ENCODE measurements around the gene LRRN4CL.
"Not testable (repeated sequence)": the region's sequence is repeated elsewhere in the genome, so short reads cannot be mapped to it uniquely, and the experiment has no call there.

Gene LRRN4CL

DNA sequence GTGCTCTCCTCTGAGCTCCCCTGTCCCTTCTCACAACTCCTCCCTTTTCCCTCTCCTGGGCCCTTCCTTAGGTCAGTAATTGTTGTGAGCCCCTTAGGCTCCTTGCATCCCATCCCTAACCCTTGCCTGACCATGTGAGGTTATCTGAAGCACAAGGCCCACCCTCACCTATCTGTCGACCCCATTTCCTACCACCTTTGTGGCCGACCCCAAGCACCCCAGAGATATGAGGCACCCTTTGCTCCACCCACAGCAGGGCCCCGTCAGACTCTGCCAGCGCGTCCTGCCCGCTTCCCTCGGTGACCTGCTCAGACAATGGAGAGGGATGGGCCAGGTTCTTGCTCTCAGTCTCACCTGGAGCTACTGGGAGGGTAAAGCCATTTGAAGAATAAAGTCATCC, 19.5 kb upstream of the LRRN4CL start:
- no peak for TF ChIP-seq CTCF (IDR thresholded peaks at IDR 0.05; ENCODE audit: low read depth, low read length)
- no peak for DNase-seq (ENCODE audit: extremely low read depth, low read depth)

GRCh38 chr11:62708392-62708791, 19.1 kb upstream of the LRRN4CL start:
- TF ChIP-seq CTCF (IDR thresholded peaks at IDR 0.05; ENCODE audit: low read depth, low read length): no peak
- DNase-seq (ENCODE audit: extremely low read depth, low read depth): no peak

GRCh38 chr11:62707277-62707861, 18.0 kb upstream of the LRRN4CL start, which contains the start of the genes BSCL2 and GNG3:
Gene BSCL2 (minus strand): TSS chr11:62707424. CDS start chr11:62707195, 229 bp downstream.
Gene GNG3 (plus strand): TSS chr11:62707676. CDS start chr11:62708296, 620 bp downstream.
- no peak for TF ChIP-seq CTCF (IDR thresholded peaks at IDR 0.05; ENCODE audit: low read depth, low read length)
- no peak for DNase-seq (ENCODE audit: extremely low read depth, low read depth)

DNA sequence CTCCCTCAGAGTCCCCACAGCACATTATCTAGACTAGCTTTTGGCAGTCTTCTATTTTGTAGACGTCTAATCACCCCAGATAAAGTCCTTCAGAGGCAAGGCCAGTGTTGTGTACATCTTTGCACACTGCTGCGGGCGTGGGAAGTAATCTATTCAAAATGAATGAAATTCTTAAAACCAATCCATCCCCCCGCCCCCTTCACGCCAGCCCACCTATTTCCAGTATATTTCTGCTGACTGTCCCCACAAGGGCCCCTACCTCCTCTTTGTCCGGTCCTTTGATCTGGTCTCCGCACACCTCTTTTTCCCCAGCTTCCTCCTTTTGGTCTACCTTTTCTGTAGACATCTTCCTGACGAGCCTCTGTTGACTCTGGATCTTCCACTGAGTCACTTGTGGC, 17.5 kb upstream of the LRRN4CL start:
- no peak for DNase-seq (ENCODE audit: extremely low read depth, low read depth)
- TF ChIP-seq CTCF (IDR thresholded peaks at IDR 0.05; ENCODE audit: low read depth, low read length): no peak

DNA sequence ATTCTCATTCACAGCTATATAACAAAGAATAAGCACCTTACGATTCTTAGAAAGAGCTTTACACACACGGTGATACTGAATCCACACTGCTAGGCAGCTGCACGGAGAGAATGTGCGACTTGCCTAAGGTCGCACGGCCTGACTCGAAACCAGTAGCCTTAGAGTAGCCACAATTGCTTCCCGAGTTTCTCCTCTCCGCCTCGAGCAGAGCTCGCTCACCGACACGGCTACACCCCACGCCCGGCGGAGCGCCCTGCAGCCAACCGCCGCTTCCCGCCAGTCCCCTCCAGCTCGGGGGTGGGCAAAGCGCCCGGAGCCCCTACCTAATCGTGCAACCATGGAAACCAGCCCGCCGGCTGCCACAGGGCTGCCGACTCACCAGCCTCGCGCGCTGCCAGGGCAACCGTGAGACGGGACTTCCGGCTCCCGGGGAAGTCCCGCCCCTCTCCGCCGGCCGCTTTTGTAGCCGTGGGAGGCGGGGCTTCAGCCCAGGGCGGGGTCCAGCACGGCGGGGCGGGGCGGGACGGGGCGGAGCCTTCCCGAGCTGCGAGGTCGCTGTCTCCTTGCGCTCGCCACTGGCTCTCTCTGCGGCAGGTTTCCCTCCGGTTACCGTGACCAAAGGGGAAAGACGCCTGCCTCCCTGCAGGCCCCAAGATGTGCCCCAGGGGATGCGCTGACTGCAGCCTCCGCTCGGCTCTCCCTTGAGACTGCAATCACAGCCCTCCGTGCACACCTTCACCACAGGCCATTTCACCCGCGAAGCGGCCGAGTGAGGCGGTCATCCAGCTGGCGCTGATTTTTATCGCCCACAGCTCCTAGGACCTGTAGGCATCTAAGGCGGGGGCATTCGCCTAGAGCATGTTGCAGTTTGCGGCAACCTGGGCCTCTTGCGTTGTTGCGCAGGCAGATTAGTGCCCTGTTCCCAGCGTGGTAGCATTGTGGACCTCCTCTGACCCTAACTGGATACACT, 16.8 kb upstream of the LRRN4CL start:
- peak; percentile 87 for DNase-seq (ENCODE audit: extremely low read depth, low read depth)
- no peak for TF ChIP-seq CTCF (IDR thresholded peaks at IDR 0.05; ENCODE audit: low read depth, low read length)

DNA sequence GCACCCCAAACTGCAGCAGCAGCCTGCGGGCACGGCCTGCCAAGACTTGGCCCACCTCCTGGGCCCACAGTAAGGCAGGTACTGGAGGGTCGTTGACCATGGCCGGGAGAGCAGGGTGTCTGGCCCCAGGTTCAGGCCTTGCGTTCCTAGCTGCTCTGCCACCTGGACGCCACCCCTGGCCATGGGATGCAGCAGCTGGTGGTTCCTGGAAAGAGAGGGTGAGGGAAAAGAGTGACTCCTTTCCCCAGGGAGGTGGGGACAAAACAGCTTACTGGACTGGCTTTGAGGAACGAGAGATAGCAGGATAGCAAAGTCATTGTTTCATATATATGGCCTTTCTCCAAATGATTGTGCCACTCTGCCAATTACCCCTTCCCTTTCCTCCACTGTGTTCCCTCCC, 16.1 kb upstream of the LRRN4CL start:
- no peak for TF ChIP-seq CTCF (IDR thresholded peaks at IDR 0.05; ENCODE audit: low read depth, low read length)

GRCh38 chr11:62703921-62704320, 14.6 kb upstream of the LRRN4CL start:
- not testable (repeated sequence) for DNase-seq (ENCODE audit: extremely low read depth, low read depth)

More for the DNA sequence above, 16.1 kb upstream of the LRRN4CL start:
- no peak for DNase-seq (ENCODE audit: extremely low read depth, low read depth)

All from AG09319 (cell line).